GM20431 (cell line): Measurements from ENCODE around the gene TPP2.

ENCODE experiments used
- in situ Hi-C: fragments of 300-500 bp; cut with MseI, MboI; formaldehyde crosslinking; loops from one replicate; pipeline ENCODE4 v1.15.0; 2020; ENCODE audit warnings: low sequenced_read_pairs; ENCODE audit not compliant: unreplicated experiment

TPP2 gene

DNA sequence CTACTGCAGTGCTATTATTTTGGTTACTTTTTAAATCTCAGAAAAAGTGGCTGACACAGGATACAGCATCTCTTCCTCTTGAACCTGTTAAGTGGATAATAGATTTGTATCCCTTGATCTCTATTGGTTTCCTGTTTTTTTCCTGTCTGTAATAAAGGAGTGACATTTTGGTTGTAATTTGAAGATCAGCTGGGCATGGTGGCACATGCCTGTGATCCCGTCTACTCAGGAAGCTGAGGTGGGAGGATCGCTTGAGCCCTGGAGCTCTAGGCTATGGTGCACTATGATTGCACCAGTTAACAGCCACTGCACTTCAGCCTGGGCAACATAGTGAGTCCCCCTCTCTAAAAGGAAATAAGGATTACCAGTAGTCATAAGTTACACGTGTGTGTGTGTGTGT is 51.3 kb downstream of the TPP2 start:
- in situ Hi-C loops = no loop called here

DNA sequence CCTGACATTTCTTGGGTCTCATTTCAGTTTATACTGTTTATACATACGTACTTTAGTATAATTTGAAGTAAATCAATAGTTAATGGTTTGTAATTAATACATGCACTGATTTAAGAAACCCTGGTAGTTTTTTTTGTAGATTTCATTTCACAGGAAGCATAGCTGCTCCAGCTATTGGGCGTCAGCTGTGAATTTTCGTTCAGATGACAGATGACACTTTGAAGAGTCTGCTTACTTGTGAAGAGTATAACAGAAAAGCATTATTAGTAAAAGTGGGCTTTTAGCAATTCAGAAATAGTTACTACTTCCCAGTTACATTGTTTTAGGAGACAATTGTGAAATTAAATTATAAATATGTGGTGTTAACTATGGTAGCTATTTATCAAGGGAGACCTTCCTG is 53.7 kb downstream of the TPP2 start:
- in situ Hi-C loops = no loop called here

DNA sequence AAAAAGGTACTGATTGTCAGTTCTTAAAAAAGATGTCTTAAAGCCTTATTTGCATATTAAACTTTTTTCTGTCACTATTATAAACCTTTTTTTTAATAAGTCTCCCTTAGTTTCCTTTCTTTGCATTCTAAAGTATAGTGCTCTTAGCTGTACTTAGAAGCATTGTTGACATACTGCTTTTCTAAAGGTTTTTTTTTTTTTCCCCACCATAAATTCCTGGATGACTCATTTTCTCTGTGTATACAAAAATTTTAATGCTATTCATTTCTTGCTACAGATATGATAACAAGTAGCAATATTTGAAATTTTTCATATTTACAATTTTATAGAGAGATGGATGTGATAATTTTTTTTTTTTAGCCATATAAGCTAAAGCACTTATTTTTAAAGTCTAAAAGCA is 54.6 kb downstream of the TPP2 start:
- in situ Hi-C loops = no loop called here

DNA sequence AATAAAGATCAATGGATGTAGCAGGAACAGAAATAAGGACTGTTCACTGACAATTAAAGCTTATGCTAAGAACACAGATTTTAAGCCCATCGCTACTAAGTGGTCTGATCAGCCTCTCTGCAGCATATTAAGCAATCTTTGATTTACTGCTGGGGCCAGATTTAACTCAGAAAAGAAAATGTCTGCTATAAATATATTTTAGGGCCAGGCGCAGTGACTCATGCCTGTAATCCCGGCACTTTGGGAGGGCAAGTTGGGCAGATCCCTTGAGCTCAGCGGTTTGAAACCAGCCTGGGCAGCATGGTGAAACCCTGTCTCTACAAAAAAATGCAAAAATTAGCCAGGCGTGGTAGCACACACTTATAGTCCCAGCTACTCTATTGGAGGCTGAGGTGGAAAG is 55.1 kb downstream of the TPP2 start:
- in situ Hi-C loops = no loop called here

DNA sequence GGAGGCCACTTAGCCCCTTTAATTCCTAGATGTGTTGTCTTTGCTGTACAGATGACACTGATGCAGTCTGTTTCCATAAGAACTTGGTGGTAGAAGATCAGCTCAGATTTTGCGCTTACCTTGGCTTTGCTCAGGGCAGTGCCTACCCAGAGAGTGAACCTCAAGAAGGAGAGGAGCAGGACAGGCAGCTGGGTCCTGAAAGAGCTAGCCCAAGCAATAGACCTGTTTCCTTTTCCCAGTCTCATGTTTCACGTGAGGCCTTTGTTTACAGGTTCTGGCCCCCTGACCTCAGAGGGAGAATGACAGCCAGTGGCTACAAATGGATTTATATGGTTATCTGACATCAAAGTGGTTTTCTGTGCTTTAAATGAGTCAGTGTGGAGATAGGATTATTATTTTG is 58.0 kb downstream of the TPP2 start:
- in situ Hi-C loops = no loop called here

DNA sequence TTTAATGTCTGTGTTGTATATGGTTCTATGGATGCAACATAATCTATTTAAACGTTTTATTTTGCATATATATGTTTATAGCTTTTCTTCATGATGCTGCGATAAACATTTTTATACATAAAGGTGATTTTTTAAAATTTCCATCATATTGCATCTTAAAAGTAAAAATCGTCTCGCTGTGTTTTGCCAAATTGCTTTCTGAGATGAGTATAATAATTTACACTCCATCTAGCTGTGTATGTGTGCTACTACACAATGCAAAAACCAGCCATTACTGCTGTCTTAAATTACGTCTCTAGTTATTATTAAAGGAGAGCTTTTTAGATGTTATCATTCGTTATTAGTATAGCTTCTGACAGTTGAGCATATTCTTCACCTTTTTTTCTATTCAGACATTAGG is 60.8 kb downstream of the TPP2 start:
- in situ Hi-C loops = no loop called here

DNA sequence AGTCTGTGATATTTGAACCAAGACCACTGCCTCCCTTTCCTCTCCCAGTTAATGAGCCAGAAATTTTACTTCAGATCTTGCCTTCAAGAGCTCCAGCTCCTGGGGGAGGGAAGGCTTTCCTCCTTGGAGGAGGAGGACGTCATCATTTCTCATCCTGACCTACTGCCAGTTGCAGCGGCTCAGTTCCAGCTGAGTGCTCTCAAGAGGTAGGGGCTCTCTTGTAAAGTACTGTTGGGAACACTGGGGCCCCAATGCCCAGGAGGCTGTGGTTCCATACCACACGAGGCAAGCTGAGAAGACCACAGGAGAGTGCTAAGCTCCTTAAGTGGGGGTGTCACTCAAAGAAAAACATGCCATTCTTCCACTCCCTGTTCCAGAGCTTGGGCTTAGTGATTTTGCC is 61.9 kb downstream of the TPP2 start:
- in situ Hi-C loops = no loop called here

DNA sequence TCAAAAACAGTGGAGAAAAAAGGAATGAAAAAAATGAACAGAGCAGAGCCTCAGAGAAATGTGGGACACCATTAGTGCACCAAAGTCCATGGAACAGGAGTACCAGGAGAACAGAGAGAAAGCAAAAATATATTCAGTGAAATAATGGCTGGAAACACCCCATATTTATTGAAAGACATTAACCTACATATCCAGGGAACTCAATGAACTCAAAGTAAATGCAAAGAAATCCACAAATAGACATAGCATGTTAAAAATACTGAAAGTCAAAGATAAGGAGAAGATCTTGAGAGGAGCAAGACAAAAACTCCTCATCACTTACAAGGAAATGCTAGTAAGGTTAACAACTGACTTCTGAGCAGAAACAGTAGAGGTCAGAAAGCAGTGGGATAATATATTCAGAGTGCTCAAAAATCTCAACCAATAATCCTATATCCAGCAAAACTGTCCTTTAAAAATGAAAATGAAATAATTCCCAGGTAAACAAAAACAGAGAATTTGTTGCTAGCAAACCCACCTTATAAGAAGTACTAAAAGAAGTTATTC is 62.5 kb downstream of the TPP2 start:
- in situ Hi-C loops = no loop called here

DNA sequence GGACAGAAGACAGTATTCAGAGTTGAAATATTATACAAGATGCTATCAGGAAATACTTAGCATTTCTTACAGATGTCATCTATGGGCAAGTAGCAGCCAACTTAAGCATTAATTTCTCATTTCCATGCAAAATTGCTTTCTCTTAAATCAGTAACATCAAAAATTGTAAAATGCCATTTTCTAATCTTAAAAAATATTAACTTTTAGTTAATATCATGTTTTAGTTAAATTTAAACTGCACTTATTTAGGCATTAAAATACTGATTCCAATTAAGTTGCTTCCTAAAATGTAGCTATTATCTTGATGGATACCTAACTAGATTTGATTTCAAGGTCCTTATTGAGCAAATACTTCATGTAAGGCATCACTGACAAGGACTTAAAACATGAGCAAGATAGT is 70.2 kb downstream of the TPP2 start:
- in situ Hi-C loops = no loop called here

DNA sequence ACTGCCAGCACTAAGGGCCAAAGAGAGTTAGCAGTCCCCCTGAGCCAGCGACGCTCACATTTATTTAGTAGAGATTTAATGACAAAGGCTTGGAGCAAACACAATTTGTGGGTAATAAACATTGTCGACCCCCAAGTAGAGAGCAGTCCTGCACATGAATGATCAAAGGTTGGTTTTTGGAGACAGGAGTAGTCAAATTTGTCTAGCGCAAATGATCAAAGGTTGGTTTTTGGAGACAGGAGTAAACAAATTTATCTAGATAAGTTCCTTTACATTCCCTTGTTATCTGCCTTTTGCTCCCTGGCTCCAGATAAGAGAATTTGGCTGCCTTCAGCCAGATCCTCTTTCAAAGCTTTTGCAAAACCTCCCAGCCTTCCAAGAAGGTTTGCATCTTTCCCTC is 71.1 kb downstream of the TPP2 start:
- in situ Hi-C loops = no loop called here

DNA sequence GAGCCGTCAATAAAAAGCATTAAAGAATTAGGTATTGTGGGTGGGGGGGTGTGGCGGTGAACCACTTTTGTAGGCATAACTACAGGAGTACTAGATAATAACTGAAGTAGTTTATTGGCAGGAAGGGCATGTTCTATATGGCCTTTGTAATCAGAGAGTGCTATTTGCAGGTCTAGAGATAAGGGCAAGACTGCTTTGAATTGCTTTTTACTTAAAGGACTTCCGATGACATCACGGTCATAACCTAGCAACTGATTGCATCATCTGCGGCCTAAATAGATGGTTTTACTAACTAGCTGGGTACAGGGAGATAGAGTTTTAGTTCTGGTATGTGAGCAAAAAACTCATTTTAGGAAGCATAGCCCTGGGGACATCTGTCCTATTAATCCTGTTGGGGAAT is 73.3 kb downstream of the TPP2 start:
- in situ Hi-C loops = no loop called here

DNA sequence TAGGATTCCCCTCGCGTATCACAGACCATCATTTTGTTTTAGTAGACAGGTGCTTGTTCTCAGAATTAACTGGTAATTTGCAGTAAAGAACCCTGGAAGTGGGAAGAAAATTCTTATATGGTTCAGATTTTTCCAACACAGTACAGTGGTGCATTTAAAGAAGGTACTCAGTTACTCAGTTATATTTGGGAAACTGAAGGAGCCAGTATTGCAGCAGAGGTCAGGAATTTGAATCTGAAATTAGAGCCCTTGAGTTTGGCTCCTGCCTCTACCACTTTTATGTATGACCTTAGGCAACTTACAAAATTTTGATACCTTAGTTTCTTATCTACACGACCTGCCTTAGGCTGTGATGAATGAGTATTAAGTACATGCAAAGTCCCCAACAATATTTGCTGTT is 78.3 kb downstream of the TPP2 start:
- in situ Hi-C loops = no loop called here

DNA sequence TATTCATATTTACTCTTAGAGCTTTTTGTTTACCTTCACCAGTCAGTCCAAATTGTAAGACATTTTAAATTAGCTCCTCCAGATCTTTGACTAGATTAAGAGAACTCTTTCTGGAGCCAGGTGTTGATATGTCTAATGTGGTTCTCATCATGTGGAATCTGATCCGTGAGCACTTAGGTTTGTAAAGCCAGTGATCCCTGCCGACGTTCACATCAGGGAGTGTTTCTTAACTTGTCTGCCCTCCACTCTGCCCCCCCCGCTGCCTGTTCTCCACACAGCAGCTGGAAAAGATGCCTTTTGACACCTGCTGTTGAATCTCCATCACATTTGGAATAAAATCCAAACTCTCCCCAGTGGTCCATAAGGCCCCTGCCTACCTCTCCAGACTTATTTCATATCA is 80.3 kb downstream of the TPP2 start:
- in situ Hi-C loops = no loop called here

DNA sequence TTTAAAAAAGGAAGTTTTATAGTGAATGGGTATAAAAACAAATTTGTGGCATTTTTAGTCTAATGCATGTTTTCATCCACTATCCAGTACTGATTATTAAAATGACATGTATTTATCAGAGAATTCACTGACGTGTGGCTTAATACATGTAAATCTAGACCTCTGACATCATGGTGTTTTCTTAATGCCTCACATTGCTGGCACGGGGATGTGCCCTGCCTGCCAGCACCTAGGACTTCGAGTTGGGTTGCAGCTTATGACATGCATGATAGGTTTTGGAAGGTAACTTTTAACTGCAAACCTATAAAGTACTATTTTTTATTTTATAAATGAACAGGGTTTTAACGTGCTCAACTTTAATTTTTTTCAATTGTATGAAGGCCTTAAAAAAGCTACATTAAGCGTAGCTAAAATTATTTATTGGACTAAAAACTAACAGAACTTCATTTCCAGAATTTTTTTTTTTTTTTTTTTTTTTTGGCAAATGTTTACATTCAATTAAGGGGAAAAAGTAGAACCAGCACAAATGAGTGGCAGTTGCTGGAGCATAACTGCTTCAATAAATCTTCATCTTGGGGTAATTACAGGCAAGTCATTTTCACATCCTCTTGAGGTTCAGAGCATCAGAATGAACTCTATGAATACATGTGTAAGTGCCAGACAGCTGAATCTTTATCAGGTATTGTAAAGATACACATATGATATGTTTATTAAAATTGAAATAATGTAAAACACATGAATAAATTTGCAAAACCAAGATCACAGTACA is 81.7 kb downstream of the TPP2 start:
- in situ Hi-C loops = no loop called here

DNA sequence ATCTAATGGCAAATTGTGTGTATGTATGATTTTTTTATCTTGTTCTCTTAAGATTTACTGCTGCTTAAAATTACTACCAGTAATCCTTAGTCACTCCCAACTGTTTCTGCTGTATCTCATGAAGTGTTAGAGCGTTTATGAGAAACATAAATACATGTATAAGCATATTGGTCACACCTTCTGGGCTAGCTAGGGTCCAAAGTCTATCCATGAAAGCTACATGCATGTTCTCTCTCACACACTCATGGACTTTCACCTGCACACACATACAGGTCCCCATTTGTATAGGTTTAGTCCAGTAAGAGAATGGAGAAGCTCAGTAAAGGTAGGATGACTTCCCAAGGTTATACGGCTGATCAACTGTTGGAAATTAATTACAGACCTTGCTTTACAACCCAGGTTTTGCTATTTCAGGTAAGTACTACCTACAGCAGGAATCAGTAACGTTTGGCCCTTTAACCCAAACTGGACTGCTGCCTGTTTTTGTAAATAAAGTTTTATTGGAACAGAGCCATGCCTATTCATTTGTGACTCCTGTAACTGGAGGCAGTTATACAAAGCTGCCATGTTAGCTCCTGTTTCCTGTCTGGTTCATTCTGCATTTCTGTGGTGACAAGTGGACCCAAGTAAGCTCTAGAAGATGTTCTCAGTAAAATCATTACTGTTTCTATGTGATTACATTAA is 82.8 kb downstream of the TPP2 start:
- in situ Hi-C loops = no loop called here

DNA sequence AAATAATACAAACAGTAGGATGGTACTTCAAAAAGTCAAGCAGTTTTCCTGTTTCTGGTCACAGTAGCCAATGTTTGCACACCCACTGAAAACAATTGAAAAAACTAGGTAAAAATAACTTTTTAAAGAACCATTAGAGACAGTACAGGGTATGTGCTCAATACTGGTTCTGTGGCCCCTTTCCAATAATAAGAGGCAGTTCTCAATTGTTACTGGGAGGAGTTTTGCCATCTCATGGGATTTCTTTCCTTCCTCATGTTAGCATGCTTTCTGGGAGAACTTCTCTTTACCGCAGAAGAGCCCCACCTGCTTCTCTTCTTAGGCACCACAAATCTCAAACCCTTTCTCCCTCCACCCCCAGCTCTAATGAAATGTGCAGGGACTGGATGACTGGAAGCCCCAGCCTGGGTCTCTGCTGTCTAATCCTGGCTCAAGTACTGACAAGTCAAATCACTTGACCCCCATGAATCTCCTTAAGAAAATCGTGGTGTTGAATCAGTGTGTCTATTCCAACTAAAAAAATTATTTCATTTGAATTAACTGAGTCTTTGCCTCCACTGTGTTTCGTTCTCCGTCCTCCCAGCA is 83.4 kb downstream of the TPP2 start:
- in situ Hi-C loops = no loop called here

DNA sequence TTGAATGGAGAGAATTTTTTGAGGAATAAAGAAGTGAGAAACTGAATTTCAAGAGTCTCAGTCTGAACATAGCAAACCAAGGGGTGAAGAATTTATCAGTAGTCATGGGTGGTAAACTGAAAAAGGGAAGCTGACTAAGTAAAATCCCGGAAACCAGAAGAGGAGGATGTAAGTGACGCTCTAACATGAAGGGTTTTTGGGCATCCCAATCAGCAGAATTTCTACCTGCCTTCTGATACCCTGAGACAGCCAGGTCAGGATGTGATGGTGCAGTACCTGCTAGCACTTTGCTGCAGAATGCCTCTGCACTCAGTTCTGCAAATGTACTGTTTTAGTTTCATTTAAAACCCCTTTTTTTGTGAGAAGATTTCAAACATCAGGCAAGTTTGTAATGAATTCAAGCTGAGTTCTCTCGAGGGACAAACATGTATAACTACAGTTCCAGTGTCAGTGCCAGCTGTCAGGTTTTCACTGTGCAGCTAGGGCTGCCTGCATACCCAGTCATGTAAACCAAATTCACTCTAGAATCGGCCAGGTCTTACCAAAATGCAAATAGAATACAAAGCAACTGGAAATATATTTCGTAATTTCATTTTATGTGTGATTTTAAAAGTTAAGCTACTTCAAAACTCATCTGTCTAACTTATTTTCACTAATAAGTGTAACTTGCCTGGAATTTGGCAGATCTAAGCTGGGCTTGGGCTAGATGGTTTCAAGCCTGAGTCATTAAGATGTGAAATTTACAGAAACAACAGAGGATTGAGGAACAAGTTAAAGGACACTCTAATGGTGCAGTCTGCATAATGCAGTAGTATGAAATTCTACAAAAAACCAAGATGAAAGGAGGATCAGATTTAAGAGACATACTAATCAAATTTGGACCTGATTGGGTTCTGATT is 84.3 kb downstream of the TPP2 start:
- in situ Hi-C loops = no loop called here

DNA sequence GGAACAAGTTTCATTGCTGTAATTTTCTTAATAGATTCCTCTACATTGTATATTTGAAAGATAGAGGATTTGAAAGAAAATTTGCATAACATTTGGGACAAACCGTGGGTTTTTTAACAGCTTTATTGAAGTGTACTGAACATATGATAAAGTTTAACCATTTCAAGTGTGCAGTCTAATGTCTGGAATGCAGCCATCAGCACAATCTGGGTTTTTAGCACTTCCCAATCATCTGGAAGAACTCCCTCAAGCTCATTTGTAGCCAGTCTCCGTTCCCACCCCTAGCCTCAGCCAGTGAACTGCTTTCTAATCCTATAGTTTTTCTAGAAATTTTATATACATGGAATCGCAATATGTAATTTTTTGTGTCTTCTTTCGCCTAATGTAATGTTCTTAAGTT is 85.4 kb downstream of the TPP2 start:
- in situ Hi-C loops = no loop called here

DNA sequence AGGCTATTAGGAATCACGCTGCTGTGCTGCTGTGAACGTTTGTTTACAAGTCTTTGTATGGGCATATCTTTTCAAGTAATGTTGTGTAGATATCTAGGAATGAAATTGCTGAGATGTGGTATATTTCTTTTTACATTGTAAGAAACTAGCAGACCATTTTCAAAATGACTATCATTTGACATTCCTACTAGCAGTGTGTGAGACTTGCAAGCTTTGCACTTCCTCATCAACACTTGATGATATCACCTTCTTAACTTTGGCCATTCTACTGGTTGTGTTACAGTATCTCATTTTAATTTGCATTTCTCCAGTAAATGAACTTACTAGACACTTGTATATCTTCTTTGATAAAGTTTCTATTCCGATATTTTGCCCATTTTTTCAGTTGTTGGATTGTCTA is 85.9 kb downstream of the TPP2 start:
- in situ Hi-C loops = no loop called here

DNA sequence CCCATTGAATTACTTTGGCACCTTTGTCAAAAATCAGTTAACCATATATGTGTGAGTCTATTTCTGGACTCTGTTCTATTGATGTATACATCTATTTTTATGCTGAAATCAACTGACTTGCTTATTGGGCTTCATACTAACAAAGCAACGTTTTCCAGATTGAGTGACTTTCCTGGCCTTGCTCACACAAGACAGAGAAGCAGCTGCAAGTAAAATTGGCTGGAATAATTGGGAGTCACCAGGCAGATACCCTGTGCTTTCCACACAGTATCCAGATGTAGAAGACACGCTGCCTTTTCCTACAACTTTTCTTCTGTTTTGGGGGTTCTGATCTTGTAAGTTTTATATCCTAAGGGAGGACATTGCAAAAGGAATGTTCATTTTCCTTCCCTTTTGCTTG is 86.9 kb downstream of the TPP2 start:
- in situ Hi-C loops = no loop called here
